Lower lobe of right lung (tissue), 2 donors: ENCODE data around the gene NFIB. TPM values are rescaled to one million over a fixed set of nuclear protein-coding genes. Genes with fewer than 3 reads are reported as not detected.

Source experiments
- ATAC-seq, 2 donors: fragments of 200-7000 bp; cut with Tn5 transposase; one replicate each; pipeline ENCODE4 v1.9.1; 2020 to 2022; ENCODE audit warnings: mild to moderate bottlenecking in 2 of 2, moderate library complexity in 2 of 2
- DNase-seq: peaks from one replicate; pipeline ENCODE4 v3.0.0-alpha.2; 2020
- H3K27ac ChIP-seq: fragments of 200-600 bp; one replicate; pipeline ENCODE4 v1.8.0; 2022
- H3K27me3 ChIP-seq: fragments of 200-600 bp; one replicate; pipeline ENCODE4 v1.8.0; 2022; ENCODE audit warnings: low read depth
- H3K36me3 ChIP-seq: fragments of 200-600 bp; one replicate; pipeline ENCODE4 v1.8.0; 2022; ENCODE audit warnings: mild to moderate bottlenecking
- H3K4me1 ChIP-seq: fragments of 200-600 bp; one replicate; pipeline ENCODE4 v1.8.0; 2022
- H3K4me3 ChIP-seq: fragments of 200-600 bp; one replicate; pipeline ENCODE4 v1.8.0; 2022; ENCODE audit warnings: mild to moderate bottlenecking
- H3K9me3 ChIP-seq: fragments of 200-600 bp; one replicate; pipeline ENCODE4 v1.8.0; 2022
- CTCF ChIP-seq: fragments of 200-600 bp; IDR thresholded peaks from one replicate; pipeline ENCODE4 v1.8.0; 2022; ENCODE audit warnings: antibody characterized with exemption, mild to moderate bottlenecking
- intact Hi-C: fragments of 100-400 bp; cut with DNase I; formaldehyde crosslinking; loops from one replicate; pipeline ENCODE4 v1.11.0; 2022
- total RNA-seq: library from RNA; stranded (reverse); fragmentation: NEBNext Ultra II Directional; extraction: Animal tissue kit (Norgen Biotek cat#: 25700); gene quantifications from one replicate; pipeline ENCODE4 v1.2.1, GENCODE V29; 2021
- donor health status: DM: no; HTN: yes; CAD: no; lungs with severe emphysema.

Gene NFIB
- total RNA-seq, 1 donor from 2014 or later = 97.7 TPM

- Histone ChIP-seq H3K4me3 (no peak overlapping the region), H3K4me1 (no peaks in the 10 kb centered on the region), H3K27me3 (no peaks in the 10 kb centered on the region), H3K27ac (no peak overlapping the region), H3K36me3 (no peaks in the 10 kb centered on the region), H3K9me3 (no peaks in the 10 kb centered on the region)
- DNase-seq (no peak), ATAC-seq (no peak)
- intact Hi-C loops = no loop called here
- TF ChIP-seq CTCF = no peak
These were observed 228.1 kb downstream of the NFIB start for GRCh38 chr9:14085810-14086209.

GRCh38 chr9:14084867-14085266, 229.1 kb downstream of the NFIB start:
- no peaks in the 10 kb centered on the region for H3K36me3 ChIP-seq
- intact Hi-C loops = no loop called here
- no peak for TF ChIP-seq CTCF
- no peak overlapping the region for H3K4me3 ChIP-seq
- no peaks in the 10 kb centered on the region for H3K4me1 ChIP-seq
- no peaks in the 10 kb centered on the region for H3K27me3 ChIP-seq
- H3K9me3 ChIP-seq = no peaks in the 10 kb centered on the region
- ATAC-seq = no peak
- no peak overlapping the region for H3K27ac ChIP-seq
- DNase-seq = no peak

- intact Hi-C loops = no loop called here
- Histone ChIP-seq H3K36me3 (no peaks in the 10 kb centered on the region), H3K4me3 (no peak overlapping the region), H3K27me3 (no peaks in the 10 kb centered on the region), H3K9me3 (no peaks in the 10 kb centered on the region), H3K27ac (no peak overlapping the region), H3K4me1 (no peaks in the 10 kb centered on the region)
- no peak for ATAC-seq
- no peak for TF ChIP-seq CTCF
- no peak for DNase-seq
These were observed 230.6 kb downstream of the NFIB start for GRCh38 chr9:14083366-14083765.

GRCh38 chr9:14082732-14083131, 231.2 kb downstream of the NFIB start:
- no peak for DNase-seq
- Histone ChIP-seq H3K27ac (no peak overlapping the region), H3K9me3 (no peaks in the 10 kb centered on the region), H3K4me3 (no peak overlapping the region), H3K27me3 (no peaks in the 10 kb centered on the region), H3K4me1 (no peaks in the 10 kb centered on the region), H3K36me3 (no peaks in the 10 kb centered on the region)
- no peak for ATAC-seq
- TF ChIP-seq CTCF = no peak
- intact Hi-C loops = no loop called here

GRCh38 chr9:14081745-14082144, 232.2 kb downstream of the NFIB start:
- no peak overlapping the region for H3K4me3 ChIP-seq
- intact Hi-C loops = no loop called here
- no peak overlapping the region for H3K27ac ChIP-seq
- H3K9me3 ChIP-seq = no peaks in the 10 kb centered on the region
- no peak for DNase-seq
- H3K36me3 ChIP-seq = no peaks in the 10 kb centered on the region
- H3K27me3 ChIP-seq = no peaks in the 10 kb centered on the region
- ATAC-seq = no peak
- no peak for TF ChIP-seq CTCF
- no peaks in the 10 kb centered on the region for H3K4me1 ChIP-seq

GRCh38 chr9:14080959-14081542, 232.9 kb downstream of the NFIB start:
- H3K9me3 ChIP-seq = no peaks in the 10 kb centered on the region
- H3K4me3 ChIP-seq = no peak overlapping the region
- no peaks in the 10 kb centered on the region for H3K36me3 ChIP-seq
- H3K27me3 ChIP-seq = no peaks in the 10 kb centered on the region
- H3K27ac ChIP-seq = no peak overlapping the region
- DNase-seq (no peak), ATAC-seq (no peak)
- intact Hi-C loops = no loop called here
- no peaks in the 10 kb centered on the region for H3K4me1 ChIP-seq
- TF ChIP-seq CTCF = no peak
